Lower leg skin (tissue), 4 donors: ENCODE data around the gene HTRA2. TPM values are rescaled to one million over a fixed set of nuclear protein-coding genes. Genes with fewer than 3 reads are reported as not detected.

Source experiments
- DNase-seq, 2 donors: peaks; one replicate each; pipeline ENCODE4 v3.0.0-alpha.2; 2019; ENCODE audit warnings: low spot score in 2 of 2
- H3K4me3 ChIP-seq: fragments of 200-600 bp; sonication (generic); 2 replicates; pipeline ENCODE4 v1.5.1; 2017; ENCODE audit warnings: mild to moderate bottlenecking, low read depth; ENCODE audit not compliant: poor library complexity, severe bottlenecking
- CTCF ChIP-seq, 3 donors: fragments of 450-650 bp; IDR thresholded peaks; one replicate each; pipeline ENCODE4 v1.5.1; 2016; ENCODE audit warnings: antibody characterized with exemption in 3 of 3, mild to moderate bottlenecking in 3 of 3, moderate library complexity in 2 of 3
- POLR2A ChIP-seq, 2 donors: fragments of 450-650 bp; IDR thresholded peaks; one replicate each; pipeline ENCODE4 v1.6.1; 2016 to 2017; ENCODE audit warnings: antibody characterized with exemption in 2 of 2, mild to moderate bottlenecking in 1 of 2, moderate library complexity in 1 of 2
- WGBS, 2 donors: methylation state at CpG; one replicate each; pipeline ENCODE4 v1.1.5; 2018; 5-methylcytosine and 5-hydroxymethylcytosine counted together
- intact Hi-C: fragments of 100-400 bp; cut with DNase I; formaldehyde crosslinking; loops from one replicate; pipeline ENCODE4 v1.15.0; 2023; ENCODE audit warnings: low total_unique reads
- total RNA-seq, 4 donors: library from RNA; depleted of rRNA; stranded (reverse); fragments of >200 nt; gene quantifications; one replicate each; pipeline ENCODE4 v1.1.0, GENCODE V29; 2016

Gene HTRA2
- total RNA-seq, 4 donors from 2014 or later = 22.6 to 28.6 (median 25.2) TPM

DNA sequence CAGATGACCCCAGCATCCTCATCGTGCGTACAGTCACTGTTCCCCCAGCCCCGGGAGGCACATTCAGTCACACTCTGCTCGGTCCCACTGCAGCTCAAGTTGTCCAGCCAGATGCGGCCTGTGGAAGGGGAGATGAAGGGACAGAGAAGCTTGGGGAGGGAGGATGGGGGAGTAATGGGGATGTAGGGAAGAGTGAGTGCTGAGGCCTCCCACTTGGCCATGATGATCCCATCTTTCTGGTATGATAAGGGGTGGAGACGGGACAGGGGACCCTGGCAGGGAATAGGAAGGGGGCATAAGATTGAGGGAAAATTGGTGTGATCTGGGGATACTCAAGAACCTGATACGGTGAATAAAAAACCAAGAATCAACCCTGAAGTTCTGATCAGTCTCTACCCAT lies 20.5 kb downstream of the HTRA2 start:
- no peak overlapping the region for H3K4me3 ChIP-seq
- DNase-seq = peak in 1 of 2 donors; percentile 82
- intact Hi-C loops = no loop called here
- no peak for TF ChIP-seq CTCF (IDR thresholded peaks at IDR 0.05)
- TF ChIP-seq POLR2A (IDR thresholded peaks at IDR 0.05) = no peak
- WGBS, 2 donors = 88 to 94% methylated on average over 7 of the region's 7 CpGs

DNA sequence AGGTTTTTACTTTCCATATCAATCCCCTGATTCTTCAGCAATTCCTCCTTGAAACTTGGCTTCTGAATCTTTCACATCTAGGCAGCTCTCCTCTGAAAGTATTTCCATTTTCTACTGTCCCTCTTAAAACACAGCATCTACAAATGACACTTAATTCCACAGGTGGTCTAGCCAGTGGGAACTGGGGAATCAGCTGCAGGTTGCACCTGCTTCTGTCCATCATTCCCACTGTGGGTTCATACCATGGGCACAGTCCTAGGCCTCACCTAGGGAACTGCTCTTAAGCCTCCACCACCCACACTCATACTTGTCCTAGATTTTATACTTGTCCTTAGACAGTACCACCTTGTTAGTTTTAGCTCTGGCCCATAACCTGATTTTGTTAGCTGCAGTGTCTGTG lies 21.8 kb downstream of the HTRA2 start:
- H3K4me3 ChIP-seq = no peak overlapping the region
- DNase-seq = peak in 1 of 2 donors; percentile 34
- TF ChIP-seq CTCF (IDR thresholded peaks at IDR 0.05) (no peak), POLR2A (IDR thresholded peaks at IDR 0.05) (no peak)
- intact Hi-C loops = no loop called here

- TF ChIP-seq CTCF (IDR thresholded peaks at IDR 0.05) (no peak), POLR2A (IDR thresholded peaks at IDR 0.05) (no peak)
- H3K4me3 ChIP-seq = no peak overlapping the region
- intact Hi-C loops = no loop called here
- 81 to 85% methylated on average over 21 of the region's 21 CpGs for WGBS, 2 donors
- DNase-seq = peak in 1 of 2 donors; percentile 85
These were observed 22.5 kb downstream of the HTRA2 start for GRCh38 chr2:74551942-74552913.

DNA sequence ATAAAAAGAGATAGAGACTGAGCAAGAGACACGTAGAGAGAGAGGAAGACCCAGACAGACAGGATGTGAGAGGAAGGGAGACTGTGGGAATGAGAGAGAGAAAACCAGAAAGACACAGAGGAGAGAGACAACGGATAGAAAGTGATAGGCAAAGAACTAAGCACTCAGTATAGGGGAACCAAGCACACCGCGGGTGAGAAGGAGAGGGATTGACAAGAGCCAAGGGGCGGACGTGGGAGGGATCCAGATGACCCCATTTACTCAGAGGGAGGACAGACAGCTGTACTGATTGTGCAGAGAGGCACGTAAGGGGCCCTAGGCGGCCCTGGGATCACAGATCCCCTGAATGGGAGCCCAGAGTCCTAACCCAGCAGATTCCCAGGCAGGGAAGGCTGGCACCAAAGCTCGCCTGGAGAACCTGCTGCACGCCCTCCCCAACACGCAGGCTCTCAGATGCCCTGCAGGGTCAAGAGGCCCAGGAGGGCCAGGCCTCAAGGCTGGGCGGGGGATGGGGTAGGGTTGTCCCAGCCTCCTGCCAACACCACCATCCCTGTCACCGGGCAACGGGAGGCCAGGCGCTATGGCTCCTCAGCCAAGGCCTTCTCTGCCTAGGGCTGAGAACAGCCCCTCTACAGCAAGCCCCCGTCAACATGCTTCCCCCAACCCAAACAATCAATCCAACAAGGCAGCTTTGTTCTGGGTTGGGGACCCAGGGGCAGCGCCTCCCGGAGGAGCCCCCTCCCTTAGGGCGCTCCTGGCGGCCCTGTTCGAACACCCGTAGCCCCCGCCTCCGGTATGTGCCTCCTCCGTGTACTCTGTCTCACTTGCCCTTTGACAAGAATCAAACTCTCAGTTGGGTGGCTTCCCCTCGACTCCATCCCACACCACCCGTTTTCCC lies 23.4 kb downstream of the HTRA2 start:
- peak in 1 of 2 donors; percentile 84 for DNase-seq
- intact Hi-C loops = no loop called here
- WGBS, 2 donors = 62 to 63% methylated on average over 25 to 27 of the region's 27 CpGs
- no peak for TF ChIP-seq CTCF (IDR thresholded peaks at IDR 0.05)
- no peak for TF ChIP-seq POLR2A (IDR thresholded peaks at IDR 0.05)
- no peak overlapping the region for H3K4me3 ChIP-seq

- peak; percentile 75 to 97 for DNase-seq
- H3K4me3 ChIP-seq = peak within 1 kb of the TSS; percentile 35
- intact Hi-C loops = no loop called here
- TF ChIP-seq CTCF (IDR thresholded peaks at IDR 0.05) (no peak), POLR2A (IDR thresholded peaks at IDR 0.05) (no peak)
- 0 to 2% methylated on average over 36 of the region's 73 CpGs for WGBS, 2 donors
These were observed 24.4 kb downstream of the HTRA2 start, which contains the start of the genes DOK1 and LOXL3 for GRCh38 chr2:74553892-74554819. TSS of gene DOK1 (plus strand) at chr2:74554720. CDS start at chr2:74554755, 35 bp downstream. TSS of gene LOXL3 (minus strand) at chr2:74553942. CDS start at chr2:74552634, 1,308 bp downstream.
